ENCODE measurements around the gene PTRHD1. TPM values are rescaled to one million over a fixed set of nuclear protein-coding genes. Genes with fewer than 3 reads are reported as not detected.

PTRHD1 gene
- total and polyA plus RNA-seq, 11 donors = 12.6 to 37.1 (median 27.5) TPM

DNA sequence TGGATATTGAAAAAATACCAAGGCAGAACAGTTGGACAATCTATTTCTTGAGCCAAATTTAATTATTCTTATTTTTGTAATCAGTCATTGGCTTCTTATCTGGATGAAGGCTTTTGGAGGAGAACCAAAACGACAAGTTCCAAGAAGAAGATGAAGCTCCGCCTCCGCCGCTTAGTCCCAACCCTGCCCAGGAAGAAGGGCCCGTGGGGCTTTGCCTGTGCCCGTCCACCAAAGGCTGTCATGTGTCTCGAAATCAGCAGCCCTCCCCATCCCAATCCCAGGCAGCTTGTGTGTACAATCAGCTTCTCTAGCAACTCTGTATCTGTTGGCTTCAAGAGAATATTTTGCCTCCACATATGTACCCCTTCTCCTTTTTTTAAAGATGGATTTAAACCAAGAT, 24.6 kb downstream of the PTRHD1 start:
- Histone ChIP-seq H3K4me3 (no peak overlapping the region), H3K27ac (peak overlapping the region in 4 of 12 donors; percentile 4 to 45 (median 12)), H3K27me3 (no peaks in the 10 kb centered on the region), H3K9me3 (no peaks in the 10 kb centered on the region), H3K4me1 (peaks cover 0 to 17% (median 0%) of the 10 kb centered on the region in 12 donors), H3K36me3 (peaks cover 0 to 64% (median 51%) of the 10 kb centered on the region in 9 donors)
- peak in 3 of 4 donors; percentile 59 to 74 (median 65) for ATAC-seq
- peak; percentile 37 to 73 (median 52) for DNase-seq
- intact Hi-C loops (cut with DNase I) = no loop called here
- TF ChIP-seq POLR2A (IDR thresholded peaks at IDR 0.05) = no peak
- TF ChIP-seq, protein P1, sequence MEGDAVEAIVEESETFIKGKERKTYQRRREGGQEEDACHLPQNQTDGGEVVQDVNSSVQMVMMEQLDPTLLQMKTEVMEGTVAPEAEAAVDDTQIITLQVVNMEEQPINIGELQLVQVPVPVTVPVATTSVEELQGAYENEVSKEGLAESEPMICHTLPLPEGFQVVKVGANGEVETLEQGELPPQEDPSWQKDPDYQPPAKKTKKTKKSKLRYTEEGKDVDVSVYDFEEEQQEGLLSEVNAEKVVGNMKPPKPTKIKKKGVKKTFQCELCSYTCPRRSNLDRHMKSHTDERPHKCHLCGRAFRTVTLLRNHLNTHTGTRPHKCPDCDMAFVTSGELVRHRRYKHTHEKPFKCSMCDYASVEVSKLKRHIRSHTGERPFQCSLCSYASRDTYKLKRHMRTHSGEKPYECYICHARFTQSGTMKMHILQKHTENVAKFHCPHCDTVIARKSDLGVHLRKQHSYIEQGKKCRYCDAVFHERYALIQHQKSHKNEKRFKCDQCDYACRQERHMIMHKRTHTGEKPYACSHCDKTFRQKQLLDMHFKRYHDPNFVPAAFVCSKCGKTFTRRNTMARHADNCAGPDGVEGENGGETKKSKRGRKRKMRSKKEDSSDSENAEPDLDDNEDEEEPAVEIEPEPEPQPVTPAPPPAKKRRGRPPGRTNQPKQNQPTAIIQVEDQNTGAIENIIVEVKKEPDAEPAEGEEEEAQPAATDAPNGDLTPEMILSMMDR (IDR thresholded peaks at IDR 0.05) = no peak
- WGBS, 4 donors = 62 to 71% (median 64%) methylated on average over 7 of the region's 7 CpGs

DNA sequence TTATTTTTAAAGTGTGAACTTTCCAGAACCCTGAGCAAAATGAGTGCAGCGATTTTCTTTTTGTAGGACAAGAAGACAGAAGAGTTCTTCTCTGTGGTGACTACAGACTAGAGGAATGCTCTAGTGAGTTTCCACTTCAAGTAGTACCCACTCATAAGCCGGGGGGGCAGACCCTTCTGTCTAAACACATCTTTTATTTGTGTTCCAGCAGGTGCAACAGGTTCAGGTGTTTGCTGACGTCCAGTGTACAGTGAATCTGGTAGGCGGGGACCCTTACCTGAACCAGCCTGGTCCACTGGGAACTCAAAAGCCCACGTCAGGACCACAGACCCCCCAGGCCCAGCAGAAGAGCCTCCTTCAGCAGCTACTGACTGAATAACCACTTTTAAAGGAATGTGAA, 25.2 kb downstream of the PTRHD1 start:
- H3K4me3 ChIP-seq = no peak overlapping the region
- H3K9me3 ChIP-seq = no peaks in the 10 kb centered on the region
- 93 to 96% (median 95%) methylated on average over 5 of the region's 5 CpGs for WGBS, 4 donors
- peak overlapping the region in 4 of 12 donors; percentile 11 to 21 (median 16) for H3K27ac ChIP-seq
- peaks cover 0 to 17% (median 0%) of the 10 kb centered on the region in 12 donors for H3K4me1 ChIP-seq
- intact Hi-C loops (cut with DNase I) = no loop called here
- ATAC-seq = no peak
- H3K36me3 ChIP-seq = peaks cover 0 to 69% (median 56%) of the 10 kb centered on the region in 9 donors
- no peak for DNase-seq
- no peaks in the 10 kb centered on the region for H3K27me3 ChIP-seq
- TF ChIP-seq POLR2A (IDR thresholded peaks at IDR 0.05) = no peak
- TF ChIP-seq, protein P1 (IDR thresholded peaks at IDR 0.05) = no peak

DNA sequence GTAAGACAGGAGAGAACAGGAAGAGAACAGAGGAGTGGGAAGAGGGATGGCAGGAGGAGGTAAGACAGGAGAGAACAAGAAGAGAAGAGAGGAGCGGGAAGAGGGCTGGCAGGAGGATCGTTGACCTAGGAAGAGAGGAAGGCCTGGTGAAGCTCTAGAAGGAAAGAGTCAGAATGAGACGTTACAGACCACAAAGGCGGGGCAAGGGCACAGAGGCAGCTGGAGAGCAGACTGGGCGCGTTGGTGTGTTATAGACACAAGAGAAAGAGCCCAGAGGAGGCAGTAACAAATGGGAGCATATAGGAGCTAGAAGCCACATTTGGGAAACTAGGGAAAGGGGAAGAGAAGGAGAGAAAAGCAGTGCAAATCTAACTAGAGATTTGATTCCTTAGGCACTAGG, 26.6 kb downstream of the PTRHD1 start:
- peaks cover 0 to 17% (median 0%) of the 10 kb centered on the region in 12 donors for H3K4me1 ChIP-seq
- H3K36me3 ChIP-seq = peaks cover 3 to 83% (median 70%) of the 10 kb centered on the region in 9 donors
- ATAC-seq (peak in 1 of 4 donors; percentile 29), DNase-seq (no peak)
- no peaks in the 10 kb centered on the region for H3K27me3 ChIP-seq
- no peak overlapping the region for H3K4me3 ChIP-seq
- peak overlapping the region in 3 of 12 donors; percentile 4 to 45 (median 22) for H3K27ac ChIP-seq
- TF ChIP-seq, protein P1 (IDR thresholded peaks at IDR 0.05) = no peak
- TF ChIP-seq POLR2A (IDR thresholded peaks at IDR 0.05) = no peak
- intact Hi-C loops (cut with DNase I) = no loop called here
- 77 to 87% (median 83%) methylated on average over 6 of the region's 6 CpGs for WGBS, 4 donors
- H3K9me3 ChIP-seq = no peaks in the 10 kb centered on the region

GRCh38 chr2:24763843-24764242, 29.3 kb downstream of the PTRHD1 start:
- no peak for DNase-seq
- H3K4me3 ChIP-seq = no peak overlapping the region
- 95 to 98% (median 96%) methylated on average over 4 of the region's 4 CpGs for WGBS, 4 donors
- H3K4me1 ChIP-seq = peaks cover 0 to 16% (median 0%) of the 10 kb centered on the region in 12 donors
- no peaks in the 10 kb centered on the region for H3K9me3 ChIP-seq
- no peak overlapping the region for H3K27ac ChIP-seq
- TF ChIP-seq POLR2A (IDR thresholded peaks at IDR 0.05) = no peak
- TF ChIP-seq, protein P1 (IDR thresholded peaks at IDR 0.05) = no peak
- intact Hi-C loops (cut with DNase I) = no loop called here
- no peaks in the 10 kb centered on the region for H3K27me3 ChIP-seq
- H3K36me3 ChIP-seq = peaks cover 3 to 91% (median 78%) of the 10 kb centered on the region in 9 donors
- no peak for ATAC-seq
